HL-60/S4 treated with phorbol 12-myristate 13-acetate at 8.2 ng/mL for 4 days and 3 days (cell line): ENCODE data around the gene CCDC74A.
"Not testable (repeated sequence)": the region's sequence is repeated elsewhere in the genome, so short reads cannot be mapped to it uniquely, and the experiment has no call there.

Source experiments
- in situ Hi-C: fragments of 300-500 bp; cut with MboI; formaldehyde crosslinking; loops from 2 replicates; pipeline ENCODE4 v1.15.0; 2022; ENCODE audit warnings: low sequenced_read_pairs

The CCDC74A gene

GRCh38 chr2:131527131-131528001, at the start of gene CCDC74A:
Gene CCDC74A, plus strand, starts transcription at chr2:131527888. Its CDS starts 83 bp downstream, at chr2:131527971.
- in situ Hi-C loops: not testable (repeated sequence)

GRCh38 chr2:131478074-131478849, 49.4 kb upstream of the CCDC74A start:
- in situ Hi-C loops: not testable (repeated sequence)

DNA sequence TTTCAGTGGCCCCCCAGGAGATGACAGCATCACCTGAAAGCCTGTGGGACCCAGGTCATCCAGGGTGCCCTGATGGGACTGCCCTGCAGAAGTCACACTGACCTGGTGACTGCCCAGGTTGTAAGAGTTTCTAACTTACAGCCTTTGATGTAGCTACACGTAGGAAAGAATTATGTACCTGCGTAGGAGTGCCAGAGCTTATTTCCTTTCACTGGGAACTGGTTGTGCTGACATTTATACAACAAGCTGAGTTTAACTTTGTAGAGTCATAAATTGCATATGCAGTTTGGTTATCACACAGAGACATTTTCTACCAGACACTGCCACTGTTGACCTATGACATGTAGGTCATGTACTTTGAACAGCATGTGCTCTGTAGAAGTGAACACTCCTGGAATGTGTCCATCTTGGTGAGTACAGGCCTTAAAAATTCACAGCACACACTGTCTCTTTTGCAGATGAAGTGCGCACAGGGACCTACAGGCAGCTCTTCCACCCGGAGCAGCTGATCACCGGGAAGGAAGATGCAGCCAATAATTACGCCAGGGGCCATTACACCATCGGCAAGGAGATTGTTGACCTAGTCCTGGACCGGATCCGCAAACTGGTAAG, 48.7 kb upstream of the CCDC74A start:
- in situ Hi-C loops: not testable (repeated sequence)

GRCh38 chr2:131480351-131480750, 47.3 kb upstream of the CCDC74A start:
- in situ Hi-C loops: not testable (repeated sequence)

- in situ Hi-C loops: not testable (repeated sequence)
Observed at GRCh38 chr2:131482506-131483155, 45.1 kb upstream of the CCDC74A start.

DNA sequence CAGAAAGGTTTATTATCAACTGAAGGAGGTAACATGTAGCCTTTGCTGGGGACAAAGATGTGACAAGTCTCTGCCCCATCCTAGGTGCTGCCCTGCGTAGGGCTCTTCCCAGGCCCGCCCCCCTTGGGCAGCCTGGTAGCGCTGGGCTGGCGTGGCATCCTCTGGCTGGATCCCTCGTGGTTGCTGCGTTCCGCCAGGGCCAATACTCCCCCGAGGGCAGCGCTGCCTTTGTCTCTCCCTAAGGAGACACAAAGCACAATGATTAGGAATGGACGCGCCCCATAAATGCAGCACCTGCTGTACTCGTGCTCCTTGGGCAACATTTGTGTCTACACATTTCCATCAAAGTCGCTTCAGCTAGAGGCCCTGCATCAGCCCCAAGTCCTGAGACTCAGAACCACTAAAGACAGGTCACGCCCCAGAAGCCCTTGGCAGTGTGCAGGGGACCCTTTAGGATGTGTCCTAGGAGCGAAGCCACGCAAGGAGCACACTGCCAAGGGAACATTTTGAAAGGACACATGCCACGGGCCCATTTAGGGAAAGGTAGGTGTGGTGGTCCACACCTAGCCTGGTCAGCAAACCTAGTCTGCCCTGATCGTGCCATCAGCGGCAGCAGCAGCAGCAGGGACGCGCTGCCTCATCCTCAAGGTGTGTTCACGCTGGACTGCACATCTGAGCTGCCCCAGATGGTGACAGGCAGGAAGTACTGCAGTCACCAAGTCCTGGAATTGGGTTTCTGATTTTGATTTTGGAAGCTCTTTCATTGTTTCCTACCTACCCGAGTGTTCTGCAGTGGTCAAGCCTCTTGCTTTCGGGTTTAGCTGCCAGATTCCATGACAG, 43.5 kb upstream of the CCDC74A start:
- in situ Hi-C loops: not testable (repeated sequence)

DNA sequence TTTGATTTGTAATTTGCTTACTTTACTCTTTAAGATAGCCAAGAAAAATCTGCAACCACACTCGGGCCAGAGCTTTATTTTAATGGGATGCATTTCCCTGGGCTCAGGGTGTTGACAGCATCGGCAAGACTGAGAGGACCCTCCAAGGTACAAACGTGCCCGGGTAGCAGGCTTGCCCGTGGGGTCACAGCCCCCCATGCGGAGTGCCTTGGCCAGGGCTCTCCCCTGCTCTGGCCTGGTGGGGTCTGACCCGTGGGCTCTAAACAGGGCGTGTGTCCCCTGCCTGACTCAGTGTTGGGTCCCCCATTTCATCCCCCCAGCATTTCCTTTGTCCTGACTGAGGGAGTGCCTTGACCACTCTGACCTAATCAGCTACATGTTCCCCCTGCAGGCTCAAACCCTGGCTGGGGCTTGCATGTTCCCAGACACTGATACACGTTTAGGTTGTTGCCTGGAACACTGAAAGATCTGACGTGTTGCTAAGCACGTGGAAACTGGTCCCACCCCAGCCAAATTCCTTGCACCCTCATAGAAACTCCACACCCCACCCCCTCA, 42.7 kb upstream of the CCDC74A start:
- in situ Hi-C loops: not testable (repeated sequence)

DNA sequence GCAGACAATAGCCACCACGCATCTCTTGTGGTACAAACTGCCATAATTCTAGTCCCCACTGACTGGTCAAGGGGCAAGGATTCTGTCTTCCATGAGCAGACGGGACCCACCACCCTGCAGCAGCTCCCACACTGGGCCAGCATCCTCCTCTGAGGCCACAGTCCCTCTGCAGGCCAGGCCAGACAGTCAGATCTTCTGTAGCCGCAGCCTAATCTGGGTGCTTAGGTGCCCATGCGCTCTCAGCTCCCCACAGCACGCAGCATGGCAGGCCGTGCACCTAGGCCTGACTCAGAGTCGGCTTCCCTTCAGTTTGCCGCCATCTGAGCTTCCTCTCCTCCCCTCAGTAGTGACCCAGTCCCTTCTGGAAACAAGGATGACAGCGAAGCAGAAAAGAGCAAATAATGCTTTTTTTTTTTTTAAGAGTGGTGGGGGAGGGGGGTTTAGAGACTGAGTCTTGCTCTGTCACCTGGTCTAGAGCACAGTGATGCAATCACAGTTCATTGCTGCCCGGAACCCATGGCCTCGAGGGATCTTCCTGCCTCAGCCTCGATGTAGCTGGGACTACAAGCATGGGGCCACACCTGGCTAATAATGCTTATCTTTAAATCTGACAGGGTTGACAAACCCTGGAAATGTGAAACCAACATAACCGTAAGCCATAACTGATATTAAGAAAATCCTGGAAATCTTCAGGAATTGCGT, 41.3 kb upstream of the CCDC74A start:
- in situ Hi-C loops: not testable (repeated sequence)

DNA sequence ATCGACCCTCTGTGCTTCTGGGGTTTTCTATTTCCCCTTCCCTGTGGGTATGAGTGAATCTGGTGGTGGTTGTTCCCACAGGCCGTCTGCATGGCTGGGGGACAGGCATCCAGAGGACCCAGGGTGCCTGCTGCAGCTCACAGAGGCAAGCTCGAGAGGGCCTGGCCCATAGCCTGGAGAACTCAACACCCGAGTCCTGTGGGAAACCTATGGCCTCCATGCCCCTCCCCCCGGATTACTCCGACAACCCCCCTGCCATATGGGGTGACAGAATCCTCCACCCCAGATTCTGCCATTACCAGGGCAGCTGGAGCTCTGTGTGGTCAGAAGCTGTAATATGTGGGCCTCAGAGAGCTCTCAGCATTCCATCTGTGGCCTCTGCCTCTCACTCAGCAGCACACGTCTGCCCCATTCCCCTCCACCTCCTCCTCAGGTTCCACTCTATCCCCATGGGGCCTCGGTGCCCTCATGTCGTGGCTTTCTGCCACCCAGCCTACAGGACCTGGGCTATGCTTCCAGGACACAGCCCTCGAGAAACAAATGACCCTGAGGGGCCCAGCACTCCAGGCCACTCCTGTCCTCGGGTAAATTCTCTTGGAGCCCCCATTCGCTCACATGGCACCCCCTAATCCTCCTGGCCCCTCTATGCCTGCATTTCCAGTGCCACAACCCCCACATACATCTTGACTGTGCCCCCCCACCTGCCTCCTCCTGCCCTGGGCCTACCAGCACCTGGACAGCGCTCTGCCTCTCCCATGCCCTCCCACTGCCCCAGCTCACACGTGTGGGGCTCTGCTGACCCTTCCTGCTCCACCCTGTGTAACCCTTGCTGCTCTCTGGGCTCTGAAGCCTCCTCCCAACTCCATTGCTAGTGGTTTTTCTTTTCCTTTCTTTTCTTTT, 39.1 kb upstream of the CCDC74A start:
- in situ Hi-C loops: no loop called here

GRCh38 chr2:131490616-131491468, 36.8 kb upstream of the CCDC74A start:
- in situ Hi-C loops: not testable (repeated sequence)

- in situ Hi-C loops: not testable (repeated sequence)
Observed at GRCh38 chr2:131491469-131491836, 36.2 kb upstream of the CCDC74A start.

- in situ Hi-C loops: not testable (repeated sequence)
Observed at GRCh38 chr2:131492015-131492417, 35.7 kb upstream of the CCDC74A start, which contains the start of gene MZT2A. Gene MZT2A, minus strand, starts transcription at chr2:131492397. Its CDS starts 21 bp downstream, at chr2:131492376.

DNA sequence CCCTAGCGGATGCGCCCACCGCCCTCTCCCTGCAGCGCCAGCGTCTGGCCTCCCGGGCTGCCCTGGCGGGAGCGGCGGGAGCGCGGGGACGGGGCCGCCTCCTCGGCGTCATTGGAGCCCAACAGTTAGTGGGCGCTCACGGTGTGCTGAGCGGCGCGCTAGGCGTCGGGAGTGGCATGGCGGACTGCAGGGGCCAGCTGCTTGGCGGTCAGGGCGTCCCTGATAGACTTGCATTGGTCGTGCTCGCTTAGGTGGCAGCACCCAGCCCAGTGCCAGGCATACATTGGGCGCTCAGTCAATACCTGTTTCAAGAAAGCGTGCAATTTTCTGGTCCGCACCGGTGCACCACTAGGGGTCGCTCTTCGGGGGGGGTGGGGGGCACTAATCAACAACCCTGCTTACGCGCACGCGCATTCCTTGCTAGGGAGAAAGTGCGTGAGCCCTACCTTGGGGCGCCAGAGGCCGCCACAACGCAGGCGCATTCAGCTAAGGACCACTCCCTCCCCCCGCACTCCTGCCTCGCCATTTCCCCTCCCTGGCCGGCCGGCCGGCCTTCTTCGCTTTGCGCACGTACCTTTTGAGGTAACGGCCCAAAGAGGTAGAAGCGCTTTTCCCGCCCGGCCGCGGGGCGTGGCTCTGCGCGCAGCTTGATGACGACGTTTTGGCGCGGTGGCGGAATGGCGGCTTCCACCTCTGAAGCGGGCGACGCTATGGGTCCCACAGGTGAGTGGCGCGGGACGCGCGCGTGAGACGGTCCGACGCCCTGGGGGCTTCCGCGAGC, 35.1 kb upstream of the CCDC74A start:
- in situ Hi-C loops: no loop called here

- in situ Hi-C loops: no loop called here
Observed at GRCh38 chr2:131493199-131493968, 34.3 kb upstream of the CCDC74A start.

GRCh38 chr2:131495506-131495905, 32.2 kb upstream of the CCDC74A start:
- in situ Hi-C loops: not testable (repeated sequence)
